ENCODE results near the gene FAM222A.

Gene FAM222A

GRCh38 chr12:109713187-109714070 is at the start of gene FAM222A:
Gene FAM222A, plus strand, starts transcription at chr12:109713825. Its CDS starts 30,322 bp downstream, at chr12:109744147.
- peak; percentile 93 for DNase-seq

GRCh38 chr12:109664402-109664801 is 49.2 kb upstream of the FAM222A start:
- DNase-seq = no peak

GRCh38 chr12:109666068-109666467 is 47.6 kb upstream of the FAM222A start:
- DNase-seq = no peak

- no peak for DNase-seq
Measured at GRCh38 chr12:109670731-109671130, 42.9 kb upstream of the FAM222A start.

GRCh38 chr12:109671502-109671901 is 42.1 kb upstream of the FAM222A start:
- no peak for DNase-seq

GRCh38 chr12:109673379-109673778 is 40.2 kb upstream of the FAM222A start:
- no peak for DNase-seq

GRCh38 chr12:109673884-109674283 is 39.7 kb upstream of the FAM222A start:
- no peak for DNase-seq

- DNase-seq = no peak
Measured at GRCh38 chr12:109675411-109675810, 38.2 kb upstream of the FAM222A start.

GRCh38 chr12:109677279-109677691 is 36.3 kb upstream of the FAM222A start:
- DNase-seq = no peak

- no peak for DNase-seq
Measured at GRCh38 chr12:109678719-109679118, 34.9 kb upstream of the FAM222A start.

GRCh38 chr12:109679501-109680263 is 33.9 kb upstream of the FAM222A start:
- DNase-seq = no peak

- DNase-seq = no peak
Measured at GRCh38 chr12:109680264-109681005, 33.2 kb upstream of the FAM222A start.

GRCh38 chr12:109681986-109682707 is 31.5 kb upstream of the FAM222A start:
- no peak for DNase-seq

GRCh38 chr12:109682708-109683060 is 30.9 kb upstream of the FAM222A start:
- no peak for DNase-seq

- DNase-seq = no peak
Measured at GRCh38 chr12:109683316-109683715, 30.3 kb upstream of the FAM222A start.

GRCh38 chr12:109685574-109686447 is 27.8 kb upstream of the FAM222A start:
- DNase-seq = no peak

- DNase-seq = no peak
Measured at GRCh38 chr12:109686523-109686922, 27.1 kb upstream of the FAM222A start.

GRCh38 chr12:109687250-109687649 is 26.4 kb upstream of the FAM222A start:
- DNase-seq = no peak

GRCh38 chr12:109689426-109689825 is 24.2 kb upstream of the FAM222A start:
- DNase-seq = no peak

- no peak for DNase-seq
Measured at GRCh38 chr12:109693160-109693559, 20.5 kb upstream of the FAM222A start.

All from HCEC 1CT (cell line).